Endothelial cell of umbilical vein (primary cell): ENCODE data around the gene LPP. TPM values are rescaled to one million over a fixed set of nuclear protein-coding genes. Genes with fewer than 3 reads are reported as not detected.

Experiments
- BruUV-seq: library from RNA; stranded (reverse); fragments of 400-500 nt; replicated peaks from 2 replicates; lab custom pipeline; 2021; lab: Mats Ljungman, UMichigan
- CTCF ChIA-PET: fragments of 300-600, 350-600 bp; sonication (Branson Sonifier 250); formaldehyde crosslinking; loops from one replicate; lab custom pipeline; 2021; ENCODE audit warnings: antibody characterized with exemption, inconsistent platforms; lab: Charles Lee
- POLR2A ChIA-PET: fragments of 300-600, 350-600 bp; sonication (Branson Sonifier 250); formaldehyde crosslinking; loops from one replicate; lab custom pipeline; 2021; ENCODE audit warnings: antibody characterized with exemption, inconsistent platforms; lab: Charles Lee
- DNase-seq: peaks from one replicate; pipeline ENCODE4 v3.0.0-alpha.2; 2011; ENCODE audit warnings: low read depth, low spot score
- FAIRE-seq: peaks from 2 replicates; lab custom pipeline; 2011; peaks lifted over from hg19 to GRCh38; lab: Jason Lieb, UNC
- H2AFZ ChIP-seq: 2 replicates; pipeline ENCODE4 v1.6.0; 2012; ENCODE audit warnings: low read depth, low read length, control low read depth, inconsistent platforms
- H3K27ac ChIP-seq: 2 replicates; pipeline ENCODE4 v1.5.1; 2011; ENCODE audit warnings: low read depth, mild to moderate bottlenecking, control low read depth, low read length, moderate library complexity; ENCODE audit not compliant: insufficient read depth
- H3K27me3 ChIP-seq, 2 experiments: 2 replicates each; pipeline versions ENCODE4 v1.6.0 to v1.6.1; 2011; ENCODE audit warnings: low read length in 2 of 2, mixed read lengths in 1 of 2; ENCODE audit not compliant: control insufficient read depth in 2 of 2, insufficient read depth in 2 of 2
- H3K36me3 ChIP-seq, 2 experiments: 2 replicates in 1 of 2; 3 replicates in 1 of 2; pipeline ENCODE4 v1.5.1; 2011; ENCODE audit warnings: low read length in 2 of 2, mild to moderate bottlenecking in 1 of 2, moderate library complexity in 1 of 2; ENCODE audit not compliant: control insufficient read depth in 2 of 2, insufficient read depth in 2 of 2; ENCODE audit errors: extremely low read depth in 1 of 2
- H3K4me1 ChIP-seq: 3 replicates; pipeline ENCODE4 v1.5.1; 2011; ENCODE audit warnings: mild to moderate bottlenecking, low read length; ENCODE audit not compliant: control insufficient read depth, insufficient read depth; ENCODE audit errors: extremely low read depth
- H3K4me2 ChIP-seq: 2 replicates; pipeline ENCODE4 v1.6.1; 2011; ENCODE audit warnings: low read length, control low read depth, mixed read lengths; ENCODE audit not compliant: insufficient read depth
- H3K4me3 ChIP-seq, 3 experiments: fragments of 200-600 bp in 1 of 3; sonication (generic), shearing (Covaris generic) in 1 of 3; replicated peaks in 1 of 3; 2 replicates each; pipeline ENCODE4 v1.5.1; 2011 to 2016; ENCODE audit warnings: control low read depth in 3 of 3, low read length in 3 of 3, mild to moderate bottlenecking in 2 of 3, inconsistent platforms in 1 of 3, low read depth in 1 of 3, moderate library complexity in 1 of 3; ENCODE audit not compliant: insufficient read depth in 1 of 3
- H3K79me2 ChIP-seq: 2 replicates; pipeline ENCODE4 v1.6.0; 2012; ENCODE audit warnings: low read length, inconsistent platforms; ENCODE audit not compliant: control insufficient read depth, insufficient read depth
- H3K9ac ChIP-seq: replicated peaks from 2 replicates; pipeline ENCODE3; 2011; ENCODE audit warnings: low read length, control low read depth; ENCODE audit not compliant: insufficient read depth; ENCODE audit errors: extremely low read depth
- H3K9me1 ChIP-seq: replicated peaks from 3 replicates; pipeline ENCODE4 v1.6.0; 2011; ENCODE audit warnings: mild to moderate bottlenecking, low read length; ENCODE audit not compliant: control insufficient read depth, insufficient read depth; ENCODE audit errors: extremely low read depth
- H3K9me3 ChIP-seq: replicated peaks from 2 replicates; pipeline ENCODE4 v1.5.1; 2012; ENCODE audit warnings: low read length, inconsistent platforms; ENCODE audit not compliant: control insufficient read depth, insufficient read depth
- H4K20me1 ChIP-seq: replicated peaks from 2 replicates; pipeline ENCODE3; 2011; ENCODE audit warnings: mild to moderate bottlenecking, low read length; ENCODE audit not compliant: control insufficient read depth, insufficient read depth; ENCODE audit errors: extremely low read depth
- CTCF ChIP-seq, 2 donors: IDR thresholded peaks; 1 replicate in 1 of 2; 2 replicates in 1 of 2; pipeline ENCODE4 v1.5.1; 2011; ENCODE audit warnings: low read length in 2 of 2, mild to moderate bottlenecking in 2 of 2, moderate library complexity in 2 of 2, control low read depth in 1 of 2, inconsistent platforms in 1 of 2, low read depth in 1 of 2; ENCODE audit not compliant: insufficient read depth in 1 of 2; ENCODE audit errors: extremely low read depth in 1 of 2
- EZH2 ChIP-seq: IDR thresholded peaks from 2 replicates; pipeline ENCODE4 v1.6.1; 2012; ENCODE audit warnings: borderline replicate concordance, low read depth, mild to moderate bottlenecking, moderate library complexity, low read length, inconsistent platforms; ENCODE audit not compliant: severe bottlenecking
- FOS ChIP-seq: IDR thresholded peaks from 2 replicates; pipeline ENCODE4 v1.6.1; 2011; ENCODE audit warnings: mild to moderate bottlenecking, low read length, moderate library complexity, borderline replicate concordance; ENCODE audit not compliant: insufficient read depth
- MAX ChIP-seq: IDR thresholded peaks from 2 replicates; pipeline ENCODE4 v1.6.1; 2011; ENCODE audit not compliant: insufficient read depth, insufficient read length
- MYC ChIP-seq: IDR thresholded peaks from one replicate; pipeline ENCODE4 v1.6.1; 2011; ENCODE audit warnings: mild to moderate bottlenecking, low read depth, low read length
- POLR2AphosphoS5 ChIP-seq: IDR thresholded peaks from 2 replicates; pipeline ENCODE4 v1.6.1; 2012; ENCODE audit warnings: low read depth, mild to moderate bottlenecking, control low read depth, low read length, moderate library complexity; ENCODE audit not compliant: insufficient read depth
- dilution Hi-C: fragments of 300-500 bp; cut with MboI; formaldehyde crosslinking; loops from one replicate; pipeline ENCODE4 v1.15.0; 2019; ENCODE audit warnings: low sequenced_read_pairs; ENCODE audit not compliant: extremely low pct_ligation_motif_present
- intact Hi-C: fragments of 100-400 bp; cut with micrococcal nuclease; formaldehyde crosslinking; loops from one replicate; pipeline ENCODE4 v1.10.0; 2022
- polyA plus RNA-seq, 4 experiments: library from polyadenylated mRNA; depleted of rRNA in 3 of 4; stranded (reverse) in 3 of 4; unstranded in 1 of 4; fragments of >200 nt; gene quantifications; 2 replicates each; pipeline versions ENCODE4 v1.2.1 to v1.2.3, GENCODE V29; 2011 to 2012; ENCODE audit warnings: missing spikeins in 1 of 4
- total RNA-seq: library from RNA; stranded (reverse); gene quantifications from 2 replicates; pipeline ENCODE4 v1.2.3, GENCODE V29; 2021

The LPP gene
- total and polyA plus RNA-seq, 2 donors (not counting 3 experiments of a cell fraction or from before 2014, with no cell fraction given) = 16.9 to 153 TPM

DNA sequence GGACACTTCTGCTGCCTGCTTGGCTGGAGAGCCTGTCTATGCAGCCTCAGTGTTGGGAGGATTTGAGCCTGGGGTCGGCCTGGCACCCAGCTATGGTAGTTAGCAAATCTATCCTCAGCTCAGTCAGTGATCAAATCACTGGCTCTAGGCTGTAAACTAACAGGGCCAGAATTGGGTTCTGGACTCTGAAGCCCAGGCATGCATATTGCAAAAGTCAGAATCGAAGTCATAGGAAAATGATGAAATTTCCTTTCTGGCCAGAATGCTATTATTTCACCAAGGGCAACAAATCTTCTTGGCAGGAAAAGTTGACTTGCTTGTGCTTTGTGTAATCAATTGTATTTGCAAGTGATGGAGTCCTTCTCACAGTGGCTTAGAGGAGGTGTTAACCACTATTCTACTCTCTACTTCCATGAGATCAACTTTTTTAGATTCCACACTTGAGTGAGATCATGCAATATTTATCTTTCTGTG, 535.2 kb downstream of the LPP start:
- FAIRE-seq (peak; percentile 40), DNase-seq (peak; percentile 80)
- H3K27ac ChIP-seq = no peak overlapping the region
- dilution Hi-C loops (no loop called here), intact Hi-C loops (loop anchor here (5.0 kb wide), 1 partner anchor 947 kb away; no protein-coding TSS in a partner anchor)
- H3K4me2 ChIP-seq = no peak overlapping the region
- no peak overlapping the region for H3K9ac ChIP-seq
- TF ChIP-seq EZH2 (no peak), POLR2AphosphoS5 (no peak), MAX (no peak), FOS (no peak), CTCF (IDR thresholded peaks at IDR 0.05; ENCODE audit: extremely low read depth in 1 of 2, insufficient read depth in 1 of 2, low read depth in 1 of 2, low read length in 2 of 2) (no peak), MYC (no peak)
- no peaks in the 10 kb centered on the region for H4K20me1 ChIP-seq
- no peaks in the 10 kb centered on the region for H3K9me3 ChIP-seq
- no TSS peak for BruUV-seq
- CTCF ChIA-PET = interaction anchor here (0.6 to 1.5 kb wide), 7 partner anchors 14 to 949 kb away, joined by 3 to 5 read pairs (median 4); no protein-coding TSS in a partner anchor
- no peaks in the 10 kb centered on the region for H3K36me3 ChIP-seq
- no peak overlapping the region for H3K4me3 ChIP-seq
- peaks cover 7% of the 10 kb centered on the region for H3K4me1 ChIP-seq
- no peaks in the 10 kb centered on the region for H3K9me1 ChIP-seq
- H2AFZ ChIP-seq = no peak overlapping the region
- H3K27me3 ChIP-seq = no peaks in the 10 kb centered on the region
- POLR2A ChIA-PET = no interaction called here
- no peaks in the 10 kb centered on the region for H3K79me2 ChIP-seq
